ENCODE results near the gene MAGED1. TPM values are rescaled to one million over a fixed set of nuclear protein-coding genes. Genes with fewer than 3 reads are reported as not detected.

Gene MAGED1
- total RNA-seq (2022; extraction: Qiagen RNA extraction): 65.5 to 89.0 TPM (median 79.4 TPM) in 5 replicates

GRCh38 chrX:51892921-51893745 is at the start of gene MAGED1:
Gene MAGED1 (plus strand): TSS chrX:51893623. CDS start chrX:51894305, 682 bp downstream.

Other genes with a start within 250 kb of the MAGED1 start
- gene CENPVL2, start 210.8 kb upstream of the MAGED1 start, total RNA-seq (2022; extraction: Qiagen RNA extraction): not detected in 5 replicates
- gene CENPVL1, start 183.1 kb upstream of the MAGED1 start, total RNA-seq (2022; extraction: Qiagen RNA extraction): not detected in 5 replicates
- 7.7 to 10.9 TPM (median 8.5 TPM) in 5 replicates for gene GSPT2, start 150.2 kb upstream of the MAGED1 start, total RNA-seq (2022; extraction: Qiagen RNA extraction)
- 6.9 to 16.5 TPM (median 13.8 TPM) in 5 replicates for gene MAGED4B, start 175.6 kb downstream of the MAGED1 start, total RNA-seq (2022; extraction: Qiagen RNA extraction)